OCI-M2 (cell line): ENCODE results near the gene RABL2B.
A peak's percentile ranks its signal among the peaks of the same experiment; 100 is the strongest.
"Not testable (repeated sequence)": the region's sequence is repeated elsewhere in the genome, so short reads cannot be mapped to it uniquely, and the experiment has no call there.

Experiments used
- DNase-seq: peaks from one replicate; lab custom pipeline; 2025; ENCODE audit not compliant: unreplicated experiment; lab: John Stamatoyannopoulos, UW

Gene RABL2B

DNA sequence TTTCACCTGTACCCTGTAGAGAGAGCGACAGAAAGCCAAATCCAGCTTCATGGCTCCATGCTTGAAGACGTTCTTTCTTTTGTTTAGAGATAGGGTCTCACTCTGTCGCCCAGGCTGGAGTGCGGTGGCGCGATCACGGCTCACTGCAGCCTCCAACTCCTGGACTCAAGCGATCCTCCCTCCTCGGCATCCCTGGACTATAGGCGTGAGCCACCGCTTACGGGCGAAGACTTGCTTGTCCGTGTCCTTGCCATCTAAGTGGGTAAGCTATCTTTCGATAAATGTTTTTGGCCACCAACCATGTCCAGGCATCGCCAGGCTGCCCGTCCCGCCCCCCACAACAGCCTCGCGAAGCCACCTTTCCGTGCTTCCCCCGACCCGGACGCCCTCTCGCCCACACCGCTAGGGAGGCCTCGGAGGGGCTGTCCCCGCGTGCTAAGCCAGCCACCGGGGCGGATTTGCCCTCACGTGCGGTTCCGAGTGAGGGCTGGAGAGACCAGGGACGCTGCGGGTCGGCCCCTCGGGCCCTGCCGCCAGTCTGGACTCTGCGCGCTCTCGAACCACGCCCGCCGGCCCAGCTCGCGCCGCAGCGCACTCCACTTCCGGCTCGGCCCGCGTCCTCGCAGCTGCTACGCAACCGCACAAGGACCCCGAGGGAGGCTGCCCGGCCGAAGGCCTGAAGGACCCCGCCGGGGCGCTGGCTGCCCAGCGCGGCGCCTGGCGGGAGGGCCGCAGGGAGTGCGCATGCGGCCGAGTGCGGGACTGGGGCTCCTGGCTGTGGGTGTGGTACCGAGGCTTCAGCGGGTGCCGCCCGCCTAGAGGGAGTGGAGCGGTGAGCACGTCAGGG, at the start of gene RABL2B:
Gene RABL2B (minus strand): TSS at position 604 of the 847 bp plus-strand sequence. CDS start 1,342 bp downstream, outside the sequence.
- peak; percentile 60 for DNase-seq

DNA sequence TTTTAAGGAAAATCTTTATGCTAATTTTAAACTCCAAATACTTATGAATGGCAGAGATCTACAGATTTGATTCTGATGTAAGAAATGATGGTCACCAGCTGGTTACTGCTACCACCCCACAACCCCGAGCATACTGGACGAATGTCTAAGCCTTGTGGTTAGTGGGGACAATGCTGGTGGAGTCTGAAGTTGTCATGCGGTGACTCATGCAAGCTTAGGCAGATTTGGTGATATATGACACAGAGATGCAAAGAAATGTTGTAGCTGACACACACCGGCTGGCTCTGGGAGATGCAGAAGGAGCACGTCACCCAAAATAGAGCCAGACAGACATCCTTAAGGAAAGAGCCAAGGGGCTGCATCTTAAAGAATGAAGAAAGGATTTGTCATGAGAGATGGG, 3.5 kb upstream of the RABL2B start:
- DNase-seq, result not testable (repeated sequence)

DNA sequence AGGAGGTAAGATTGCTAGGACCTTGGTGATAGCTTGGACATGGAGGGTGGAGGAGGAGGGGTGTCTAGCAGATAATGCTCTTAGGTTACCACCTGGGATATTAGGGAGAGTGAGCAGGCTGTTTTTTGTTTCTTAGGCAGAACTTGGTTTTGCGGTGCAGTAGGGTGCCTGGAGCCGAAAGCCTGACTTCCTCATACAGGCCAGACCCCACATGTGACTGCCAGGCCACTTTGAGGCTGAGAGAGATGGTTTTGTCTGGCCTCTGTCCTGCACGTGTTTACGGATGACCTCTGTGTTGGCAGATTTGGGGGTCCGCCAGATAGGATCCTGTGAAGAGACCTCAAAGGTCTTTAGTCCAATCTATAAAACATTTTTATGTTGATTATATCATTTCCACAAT, 1.9 kb upstream of the RABL2B start:
- not testable (repeated sequence) for DNase-seq

DNA sequence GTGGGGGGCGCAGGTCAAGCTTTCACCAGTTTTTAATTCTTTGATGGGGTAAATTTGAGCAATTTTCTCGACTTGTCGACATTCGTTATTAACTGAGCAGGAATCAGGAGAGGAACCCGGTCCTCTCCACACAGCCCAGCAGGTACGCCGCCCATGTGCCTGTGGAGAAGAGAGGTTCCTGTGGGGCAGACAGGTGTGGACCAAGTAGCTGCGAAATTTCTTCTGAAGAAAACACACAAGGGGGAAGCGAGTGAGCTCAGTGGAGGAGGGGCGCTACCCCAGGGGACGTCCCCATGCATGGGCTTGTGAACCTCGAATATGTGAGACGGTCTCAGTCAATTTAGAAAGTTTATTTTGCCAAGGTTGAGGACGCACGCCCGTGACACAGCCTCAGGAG, 442 bp upstream of the RABL2B start:
- DNase-seq, result not testable (repeated sequence)

DNA sequence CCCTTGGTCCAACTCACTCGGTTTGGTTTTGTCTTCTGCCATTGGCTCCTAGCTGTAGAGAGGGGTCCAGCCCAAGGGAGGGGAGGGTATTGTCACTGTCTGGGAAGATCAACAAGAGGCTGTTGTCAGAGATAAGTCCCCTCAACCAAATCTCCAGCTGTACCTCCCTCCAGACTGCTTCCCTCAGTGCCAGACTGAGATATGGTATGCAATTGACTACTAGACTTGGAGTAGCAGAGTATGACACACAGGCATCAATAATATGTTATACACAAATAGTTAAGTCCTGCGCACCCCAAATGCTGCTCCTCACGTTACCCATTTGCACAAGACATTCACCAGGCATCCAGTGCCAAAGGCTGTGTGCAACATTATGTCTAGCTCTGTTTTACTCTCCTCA, 1.2 kb downstream of the RABL2B start:
- not testable (repeated sequence) for DNase-seq

DNA sequence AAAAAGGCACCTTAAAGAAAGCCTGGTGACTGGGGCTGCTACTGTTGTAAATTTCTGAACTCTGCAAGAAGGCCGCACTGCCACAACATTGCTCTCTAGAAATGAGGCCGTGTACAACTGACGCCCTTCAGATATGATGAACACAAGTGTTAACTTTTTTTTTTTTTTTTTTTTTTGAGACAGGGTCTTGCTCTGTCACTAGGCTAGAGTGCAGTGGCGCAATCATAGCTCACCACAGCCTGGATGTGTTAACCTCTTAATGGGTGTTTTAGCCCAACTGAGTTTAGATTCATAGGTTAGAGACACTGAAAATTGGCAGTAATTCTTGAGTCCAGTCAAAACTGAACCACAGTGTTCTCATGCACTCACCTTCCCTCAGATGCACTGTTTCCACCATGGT, 3.2 kb downstream of the RABL2B start:
- DNase-seq, result not testable (repeated sequence)

DNA sequence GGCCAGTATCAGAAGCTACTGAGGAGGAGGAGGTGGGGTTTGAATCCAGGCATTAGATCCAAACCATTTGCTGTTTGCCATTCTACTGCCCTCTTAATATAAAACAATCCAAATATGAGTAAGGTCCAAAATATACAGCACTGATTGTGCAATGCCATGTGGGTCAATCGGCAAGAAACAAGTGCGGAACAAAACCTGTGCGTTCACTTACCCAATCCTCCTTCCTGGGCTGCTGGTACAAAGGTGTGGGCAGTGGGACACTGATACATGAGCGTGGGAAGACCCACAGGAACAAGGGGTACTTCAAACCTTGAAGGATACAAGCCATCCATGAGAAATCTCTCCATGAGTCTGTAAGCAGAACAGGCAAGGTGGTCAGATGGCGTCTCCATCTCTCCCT, 5.8 kb downstream of the RABL2B start:
- not testable (repeated sequence) for DNase-seq

DNA sequence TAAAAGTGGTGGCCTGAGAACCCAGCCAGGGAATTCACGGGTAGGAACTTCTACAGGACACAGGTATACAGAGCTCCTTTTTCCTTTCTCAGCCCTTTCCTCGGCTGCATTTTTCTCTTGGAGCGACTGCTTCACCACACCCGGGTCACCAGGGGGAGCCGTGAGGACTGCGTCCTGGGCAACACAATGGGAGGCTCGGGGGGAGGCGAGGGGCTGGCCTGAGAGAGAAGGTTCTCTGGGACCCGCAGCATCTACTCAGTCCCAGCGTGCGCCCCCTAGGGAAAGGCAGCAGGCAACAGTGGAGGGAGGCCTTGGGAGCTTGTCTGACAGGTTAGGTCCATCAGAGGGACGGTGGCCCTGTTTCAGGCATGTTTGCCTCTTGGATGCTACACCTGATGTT, 8.3 kb downstream of the RABL2B start:
- DNase-seq, result not testable (repeated sequence)

DNA sequence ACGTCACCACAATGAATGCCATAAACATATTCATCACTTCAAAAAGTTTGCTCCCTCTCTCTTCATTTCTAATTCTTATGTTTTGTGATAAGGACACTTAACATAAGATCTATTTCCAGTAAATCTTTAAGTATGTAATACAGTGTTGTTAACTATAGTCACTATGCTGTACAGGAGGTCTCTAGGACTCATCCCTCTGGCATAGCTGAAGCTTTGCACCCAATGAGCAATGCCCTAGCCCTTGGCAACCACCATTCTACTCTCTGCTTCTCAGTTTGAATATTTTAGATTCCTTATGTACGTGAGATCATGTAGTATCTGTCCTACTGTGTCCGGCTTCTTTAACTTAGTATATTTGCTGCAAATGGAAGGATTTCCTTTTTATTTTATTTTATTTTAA, 19.1 kb downstream of the RABL2B start:
- DNase-seq, result not testable (repeated sequence)

DNA sequence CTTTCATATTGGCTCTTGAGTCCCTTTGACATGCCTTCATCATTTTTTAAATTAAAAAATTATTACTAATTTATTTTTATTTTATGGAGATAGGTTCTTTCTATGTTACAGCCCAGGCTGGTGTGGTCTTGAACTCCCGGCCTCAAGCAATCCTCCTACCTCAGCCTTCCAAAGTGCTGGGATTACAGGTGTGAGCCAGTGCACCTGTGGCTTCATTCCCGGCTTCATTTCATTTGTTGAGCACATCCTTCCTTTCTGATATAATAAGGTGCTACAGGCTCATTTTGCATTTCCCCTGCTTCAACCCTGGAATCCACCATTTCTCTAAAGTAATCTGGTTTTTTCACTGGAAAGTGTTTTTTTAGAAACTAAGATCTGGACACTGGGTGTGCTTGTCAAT, 21.6 kb downstream of the RABL2B start:
- DNase-seq, result not testable (repeated sequence)

DNA sequence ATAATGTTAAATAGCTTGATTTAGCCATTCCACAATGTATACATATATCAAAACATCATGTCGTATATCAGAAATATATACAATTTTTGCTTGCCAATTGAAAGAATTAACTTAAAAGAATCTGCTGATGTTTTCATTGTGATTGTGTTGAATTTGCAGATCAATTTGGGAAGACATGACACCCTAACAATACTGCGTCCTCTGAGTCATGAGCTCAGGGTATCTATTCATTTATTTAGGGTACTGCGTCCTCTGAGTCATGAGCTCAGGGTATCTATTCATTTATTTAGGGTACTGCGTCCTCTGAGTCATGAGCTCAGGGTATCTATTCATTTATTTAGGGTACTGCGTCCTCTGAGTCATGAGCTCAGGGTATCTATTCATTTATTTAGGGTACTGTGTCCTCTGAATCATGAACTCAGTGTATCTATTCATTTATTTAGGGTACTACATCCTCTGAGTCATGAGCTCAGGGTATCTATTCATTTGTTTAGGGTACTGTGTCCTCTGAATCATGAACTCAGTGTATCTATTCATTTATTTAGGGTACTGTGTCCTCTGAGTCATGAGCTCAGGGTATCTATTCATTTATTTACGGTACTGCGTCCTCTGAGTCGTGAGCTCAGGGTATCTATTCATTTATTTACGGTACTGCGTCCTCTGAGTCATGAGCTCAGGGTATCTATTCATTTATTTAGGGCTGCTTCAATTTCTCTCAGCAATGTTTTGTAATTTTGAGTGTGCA, 23.7 kb downstream of the RABL2B start:
- not testable (repeated sequence) for DNase-seq

DNA sequence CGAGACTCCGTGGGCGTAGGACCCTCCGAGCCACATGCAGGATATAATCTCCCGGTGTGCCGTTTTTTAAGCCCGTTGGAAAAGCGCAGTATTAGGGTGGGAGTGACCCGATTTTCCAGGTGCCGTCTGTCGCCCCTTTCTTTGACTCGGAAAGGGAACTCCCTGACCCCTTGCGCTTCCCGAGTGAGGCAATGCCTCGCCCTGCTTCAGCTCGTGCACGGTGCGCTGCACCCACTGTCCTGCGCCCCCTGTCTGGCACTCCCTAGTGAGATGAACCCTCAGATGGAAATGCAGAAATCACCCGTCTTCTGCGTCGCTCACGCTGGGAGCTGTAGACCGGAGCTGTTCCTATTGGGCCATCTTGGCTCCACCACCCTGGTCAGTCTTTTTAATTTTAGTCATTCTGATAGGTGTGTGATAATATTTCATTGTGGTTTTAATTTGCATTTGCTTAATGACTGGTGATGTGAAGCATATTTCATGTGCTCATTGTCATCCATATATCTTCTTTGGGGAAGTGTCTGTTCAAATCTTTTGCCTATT, 26.4 kb downstream of the RABL2B start:
- not testable (repeated sequence) for DNase-seq

DNA sequence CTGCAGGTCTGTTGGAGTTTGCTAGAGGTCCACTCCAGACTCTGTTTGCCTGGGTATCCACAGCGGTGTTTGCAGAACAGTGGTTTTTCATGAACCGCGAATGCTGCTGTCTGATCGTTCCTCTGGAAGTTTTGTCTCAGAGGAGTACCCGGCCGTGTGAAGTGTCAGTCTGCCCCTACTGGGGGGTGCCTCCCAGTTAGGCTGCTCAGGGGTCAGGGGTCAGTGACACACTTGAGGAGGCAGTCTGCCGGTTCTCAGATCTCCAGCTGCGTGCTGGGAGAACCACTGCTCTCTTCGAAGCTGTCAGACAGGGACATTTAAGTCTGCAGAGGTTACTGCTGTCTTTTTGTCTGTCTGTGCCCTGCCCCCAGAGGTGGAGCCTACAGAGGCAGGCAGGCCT, 27.0 kb downstream of the RABL2B start:
- DNase-seq, result not testable (repeated sequence)

DNA sequence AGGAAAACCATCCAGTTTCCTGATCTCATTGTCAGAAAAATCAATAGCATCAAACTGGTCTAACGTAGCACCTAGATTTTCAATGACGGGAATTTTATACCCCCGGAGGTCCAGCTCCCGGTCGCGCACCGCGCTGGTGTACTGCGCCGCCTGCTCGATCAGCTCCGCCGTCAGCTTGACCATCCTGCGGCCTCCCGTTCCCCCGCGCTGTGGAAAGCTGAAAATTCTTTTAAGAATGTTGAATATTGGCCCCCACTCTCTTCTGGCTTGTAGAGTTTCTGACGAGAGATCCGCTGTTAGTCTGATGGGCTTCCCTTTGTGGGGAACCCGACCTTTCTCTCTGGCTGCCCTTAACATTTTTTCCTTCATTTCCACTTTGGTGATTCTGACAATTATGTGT, 28.2 kb downstream of the RABL2B start:
- not testable (repeated sequence) for DNase-seq

DNA sequence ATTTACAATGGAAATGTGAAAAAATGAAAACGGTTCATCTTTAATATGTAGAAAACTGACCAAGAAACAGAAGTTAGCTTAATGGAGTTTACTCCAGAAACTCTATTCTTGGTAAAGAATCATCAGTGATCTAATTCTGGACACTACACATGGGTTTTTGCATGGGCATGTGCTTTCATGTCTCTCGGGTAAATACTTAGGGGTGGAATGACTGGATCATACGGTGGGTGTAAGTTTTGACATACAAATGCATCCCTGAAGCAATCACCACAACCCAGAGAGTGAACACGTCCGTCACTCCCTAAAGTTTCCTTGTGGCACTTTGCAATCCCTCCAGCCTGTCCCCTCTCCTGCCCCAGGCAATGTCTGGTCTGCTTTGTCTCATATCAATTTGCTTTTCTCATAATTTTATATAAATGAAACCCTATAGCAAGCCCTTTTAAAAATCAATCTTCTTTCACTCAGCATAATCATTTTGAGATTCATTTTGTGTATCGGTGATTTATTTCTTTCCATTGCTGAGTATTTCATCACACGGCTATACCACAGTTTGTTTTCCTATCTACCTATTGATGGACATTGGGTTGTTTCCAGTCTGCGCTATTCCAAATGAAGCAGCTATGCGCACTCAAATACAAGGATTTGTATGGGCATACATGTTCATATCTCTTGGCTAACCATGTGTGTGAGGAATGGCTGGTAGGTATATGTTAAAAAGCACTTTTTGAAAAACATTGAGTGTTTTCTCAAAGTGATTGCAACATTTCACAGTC, 33.9 kb downstream of the RABL2B start:
- DNase-seq, result not testable (repeated sequence)

DNA sequence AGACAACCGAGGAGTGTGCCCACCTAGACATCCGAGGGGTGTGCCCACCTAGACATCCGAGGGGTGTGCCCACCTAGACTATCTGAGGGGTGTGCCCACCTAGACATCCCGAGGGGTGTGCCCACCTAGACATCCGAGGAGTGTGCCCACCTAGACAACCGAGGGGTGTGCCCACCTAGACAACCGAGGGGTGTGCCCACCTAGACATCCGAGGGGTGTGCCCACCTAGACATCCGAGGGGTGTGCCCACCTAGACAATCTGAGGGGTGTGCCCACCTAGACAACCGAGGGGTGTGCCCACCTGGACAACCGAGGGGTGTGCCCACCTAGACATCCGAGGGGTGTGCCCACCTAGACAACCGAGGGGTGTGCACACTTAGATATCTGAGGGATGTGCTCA, 34.8 kb downstream of the RABL2B start:
- DNase-seq, result not testable (repeated sequence)

DNA sequence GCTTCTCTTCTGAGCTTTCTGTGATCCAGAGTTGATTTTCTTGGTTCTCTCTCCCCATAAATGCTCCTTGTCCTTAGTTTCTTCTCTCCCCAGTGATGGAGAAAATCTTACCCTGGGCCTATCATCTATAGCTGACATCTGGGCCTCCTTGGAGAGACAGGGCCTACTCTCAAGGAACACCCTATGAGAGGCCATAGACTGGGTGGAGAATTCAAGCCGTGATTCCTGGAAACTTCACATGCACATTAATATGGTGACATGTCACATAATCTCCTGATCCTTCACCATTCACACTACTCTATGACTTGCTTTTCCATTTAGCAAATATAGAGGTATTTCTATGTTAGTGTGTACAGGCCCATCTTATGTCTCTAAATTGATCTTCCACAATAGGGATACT, 35.9 kb downstream of the RABL2B start:
- DNase-seq, result not testable (repeated sequence)

DNA sequence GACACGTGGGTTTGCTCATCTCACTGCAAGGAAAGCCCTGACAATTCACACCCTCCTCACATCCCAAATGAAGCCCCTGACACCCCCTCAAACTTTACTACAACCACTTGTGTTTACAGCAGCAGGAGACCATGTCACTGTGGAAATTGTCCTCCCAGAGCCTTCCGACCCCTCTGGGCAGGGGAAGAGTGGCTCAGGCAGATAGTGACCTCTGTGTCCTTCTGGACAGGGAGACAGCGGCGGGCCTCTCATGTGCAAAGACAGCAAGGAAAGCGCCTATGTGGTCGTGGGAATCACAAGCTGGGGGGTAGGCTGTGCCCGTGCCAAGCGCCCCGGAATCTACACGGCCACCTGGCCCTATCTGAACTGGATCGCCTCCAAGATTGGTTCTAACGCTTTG, 39.0 kb downstream of the RABL2B start:
- DNase-seq, result not testable (repeated sequence)

DNA sequence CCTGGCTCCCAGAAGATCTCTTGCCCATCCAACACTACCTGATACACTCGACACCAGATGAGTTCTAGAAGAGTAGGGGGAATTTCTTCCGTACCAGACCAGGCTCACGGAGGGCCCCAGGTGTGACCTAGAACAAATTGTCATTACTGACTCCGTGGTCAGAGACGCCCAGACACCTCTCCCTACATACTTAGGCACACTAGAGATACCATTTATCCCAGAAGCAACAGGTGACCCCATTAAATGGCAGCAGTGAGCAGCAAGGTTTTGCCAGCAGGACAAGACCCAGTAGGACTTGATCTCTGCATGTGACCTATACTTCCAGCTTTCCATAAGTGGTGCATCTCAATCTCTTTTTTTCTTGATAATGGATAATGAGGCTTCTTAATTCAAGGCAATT, 42.7 kb downstream of the RABL2B start:
- not testable (repeated sequence) for DNase-seq

DNA sequence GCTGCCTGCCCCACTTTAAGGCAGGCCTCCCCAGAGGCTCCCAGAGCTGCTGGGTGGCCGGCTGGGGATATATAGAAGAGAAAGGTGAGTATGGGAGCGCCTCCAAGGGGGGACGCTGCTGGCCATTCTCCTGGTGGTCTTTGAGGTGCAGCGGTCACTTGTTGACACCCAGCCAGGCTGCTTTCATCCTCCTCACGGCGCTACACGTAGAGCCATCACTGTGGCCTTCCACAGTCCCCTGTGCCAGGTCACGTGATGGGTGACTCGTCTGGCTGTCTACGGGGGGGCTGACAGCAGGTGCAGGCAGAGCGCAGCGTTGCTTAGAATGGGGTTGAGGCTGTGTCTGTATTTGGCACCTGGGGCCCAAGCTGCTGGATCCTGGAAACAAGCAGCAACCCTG, 43.5 kb downstream of the RABL2B start:
- DNase-seq, result no peak

DNA sequence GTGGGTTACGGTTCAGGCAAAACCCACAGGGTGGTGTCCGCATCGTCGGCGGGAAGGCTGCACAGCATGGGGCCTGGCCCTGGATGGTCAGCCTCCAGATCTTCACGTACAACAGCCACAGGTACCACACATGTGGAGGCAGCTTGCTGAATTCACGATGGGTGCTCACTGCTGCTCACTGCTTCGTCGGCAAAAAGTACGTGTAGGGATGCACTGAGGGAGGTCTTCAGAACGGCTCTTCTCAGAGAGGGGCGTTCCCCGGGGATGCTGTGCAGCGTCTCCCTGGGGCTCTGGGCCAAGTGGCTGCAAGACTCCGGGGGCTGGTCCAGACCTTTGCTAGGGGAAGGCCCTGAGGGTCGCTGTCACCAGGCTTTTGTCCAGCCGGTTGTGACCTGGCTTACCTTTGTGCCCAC, 44.2 kb downstream of the RABL2B start:
- DNase-seq, result no peak
